Endothelial cell of umbilical vein (primary cell): ENCODE data around the gene DPH1. TPM values are rescaled to one million over a fixed set of nuclear protein-coding genes. Genes with fewer than 3 reads are reported as not detected.

Experiments
- BruUV-seq: library from RNA; stranded (reverse); fragments of 400-500 nt; replicated peaks from 2 replicates; lab custom pipeline; 2021; lab: Mats Ljungman, UMichigan
- CTCF ChIA-PET: fragments of 300-600, 350-600 bp; sonication (Branson Sonifier 250); formaldehyde crosslinking; loops from one replicate; lab custom pipeline; 2021; ENCODE audit warnings: antibody characterized with exemption, inconsistent platforms; lab: Charles Lee
- POLR2A ChIA-PET: fragments of 300-600, 350-600 bp; sonication (Branson Sonifier 250); formaldehyde crosslinking; loops from one replicate; lab custom pipeline; 2021; ENCODE audit warnings: antibody characterized with exemption, inconsistent platforms; lab: Charles Lee
- DNase-seq: peaks from one replicate; pipeline ENCODE4 v3.0.0-alpha.2; 2011; ENCODE audit warnings: low read depth, low spot score
- FAIRE-seq: peaks from 2 replicates; lab custom pipeline; 2011; peaks lifted over from hg19 to GRCh38; lab: Jason Lieb, UNC
- H2AFZ ChIP-seq: 2 replicates; pipeline ENCODE4 v1.6.0; 2012; ENCODE audit warnings: low read depth, low read length, control low read depth, inconsistent platforms
- H3K27ac ChIP-seq: 2 replicates; pipeline ENCODE4 v1.5.1; 2011; ENCODE audit warnings: low read depth, mild to moderate bottlenecking, control low read depth, low read length, moderate library complexity; ENCODE audit not compliant: insufficient read depth
- H3K27me3 ChIP-seq, 2 experiments: 2 replicates each; pipeline versions ENCODE4 v1.6.0 to v1.6.1; 2011; ENCODE audit warnings: low read length in 2 of 2, mixed read lengths in 1 of 2; ENCODE audit not compliant: control insufficient read depth in 2 of 2, insufficient read depth in 2 of 2
- H3K36me3 ChIP-seq, 2 experiments: 2 replicates in 1 of 2; 3 replicates in 1 of 2; pipeline ENCODE4 v1.5.1; 2011; ENCODE audit warnings: low read length in 2 of 2, mild to moderate bottlenecking in 1 of 2, moderate library complexity in 1 of 2; ENCODE audit not compliant: control insufficient read depth in 2 of 2, insufficient read depth in 2 of 2; ENCODE audit errors: extremely low read depth in 1 of 2
- H3K4me1 ChIP-seq: 3 replicates; pipeline ENCODE4 v1.5.1; 2011; ENCODE audit warnings: mild to moderate bottlenecking, low read length; ENCODE audit not compliant: control insufficient read depth, insufficient read depth; ENCODE audit errors: extremely low read depth
- H3K4me2 ChIP-seq: 2 replicates; pipeline ENCODE4 v1.6.1; 2011; ENCODE audit warnings: low read length, control low read depth, mixed read lengths; ENCODE audit not compliant: insufficient read depth
- H3K4me3 ChIP-seq, 3 experiments: fragments of 200-600 bp in 1 of 3; sonication (generic), shearing (Covaris generic) in 1 of 3; replicated peaks in 1 of 3; 2 replicates each; pipeline ENCODE4 v1.5.1; 2011 to 2016; ENCODE audit warnings: control low read depth in 3 of 3, low read length in 3 of 3, mild to moderate bottlenecking in 2 of 3, inconsistent platforms in 1 of 3, low read depth in 1 of 3, moderate library complexity in 1 of 3; ENCODE audit not compliant: insufficient read depth in 1 of 3
- H3K79me2 ChIP-seq: 2 replicates; pipeline ENCODE4 v1.6.0; 2012; ENCODE audit warnings: low read length, inconsistent platforms; ENCODE audit not compliant: control insufficient read depth, insufficient read depth
- H3K9ac ChIP-seq: replicated peaks from 2 replicates; pipeline ENCODE3; 2011; ENCODE audit warnings: low read length, control low read depth; ENCODE audit not compliant: insufficient read depth; ENCODE audit errors: extremely low read depth
- H3K9me1 ChIP-seq: replicated peaks from 3 replicates; pipeline ENCODE4 v1.6.0; 2011; ENCODE audit warnings: mild to moderate bottlenecking, low read length; ENCODE audit not compliant: control insufficient read depth, insufficient read depth; ENCODE audit errors: extremely low read depth
- H3K9me3 ChIP-seq: replicated peaks from 2 replicates; pipeline ENCODE4 v1.5.1; 2012; ENCODE audit warnings: low read length, inconsistent platforms; ENCODE audit not compliant: control insufficient read depth, insufficient read depth
- H4K20me1 ChIP-seq: replicated peaks from 2 replicates; pipeline ENCODE3; 2011; ENCODE audit warnings: mild to moderate bottlenecking, low read length; ENCODE audit not compliant: control insufficient read depth, insufficient read depth; ENCODE audit errors: extremely low read depth
- CTCF ChIP-seq, 2 donors: IDR thresholded peaks; 1 replicate in 1 of 2; 2 replicates in 1 of 2; pipeline ENCODE4 v1.5.1; 2011; ENCODE audit warnings: low read length in 2 of 2, mild to moderate bottlenecking in 2 of 2, moderate library complexity in 2 of 2, control low read depth in 1 of 2, inconsistent platforms in 1 of 2, low read depth in 1 of 2; ENCODE audit not compliant: insufficient read depth in 1 of 2; ENCODE audit errors: extremely low read depth in 1 of 2
- EZH2 ChIP-seq: IDR thresholded peaks from 2 replicates; pipeline ENCODE4 v1.6.1; 2012; ENCODE audit warnings: borderline replicate concordance, low read depth, mild to moderate bottlenecking, moderate library complexity, low read length, inconsistent platforms; ENCODE audit not compliant: severe bottlenecking
- FOS ChIP-seq: IDR thresholded peaks from 2 replicates; pipeline ENCODE4 v1.6.1; 2011; ENCODE audit warnings: mild to moderate bottlenecking, low read length, moderate library complexity, borderline replicate concordance; ENCODE audit not compliant: insufficient read depth
- GATA2 ChIP-seq: IDR thresholded peaks from 2 replicates; pipeline ENCODE4 v1.7.0; 2011; ENCODE audit warnings: low read depth, mild to moderate bottlenecking, moderate library complexity, mixed read lengths, low read length; ENCODE audit not compliant: insufficient read length, insufficient read depth
- JUN ChIP-seq: IDR thresholded peaks from 2 replicates; pipeline ENCODE4 v1.6.1; 2011; ENCODE audit warnings: borderline replicate concordance, low read depth; ENCODE audit not compliant: insufficient read length, insufficient read depth
- MAX ChIP-seq: IDR thresholded peaks from 2 replicates; pipeline ENCODE4 v1.6.1; 2011; ENCODE audit not compliant: insufficient read depth, insufficient read length
- MYC ChIP-seq: IDR thresholded peaks from one replicate; pipeline ENCODE4 v1.6.1; 2011; ENCODE audit warnings: mild to moderate bottlenecking, low read depth, low read length
- POLR2A ChIP-seq: IDR thresholded peaks from 2 replicates; pipeline ENCODE4 v1.6.1; 2012; ENCODE audit warnings: low read depth, mild to moderate bottlenecking, control low read depth, low read length
- POLR2AphosphoS5 ChIP-seq: IDR thresholded peaks from 2 replicates; pipeline ENCODE4 v1.6.1; 2012; ENCODE audit warnings: low read depth, mild to moderate bottlenecking, control low read depth, low read length, moderate library complexity; ENCODE audit not compliant: insufficient read depth
- dilution Hi-C: fragments of 300-500 bp; cut with MboI; formaldehyde crosslinking; loops from one replicate; pipeline ENCODE4 v1.15.0; 2019; ENCODE audit warnings: low sequenced_read_pairs; ENCODE audit not compliant: extremely low pct_ligation_motif_present
- intact Hi-C: fragments of 100-400 bp; cut with micrococcal nuclease; formaldehyde crosslinking; loops from one replicate; pipeline ENCODE4 v1.10.0; 2022
- polyA plus RNA-seq, 4 experiments: library from polyadenylated mRNA; depleted of rRNA in 3 of 4; stranded (reverse) in 3 of 4; unstranded in 1 of 4; fragments of >200 nt; gene quantifications; 2 replicates each; pipeline versions ENCODE4 v1.2.1 to v1.2.3, GENCODE V29; 2011 to 2012; ENCODE audit warnings: missing spikeins in 1 of 4
- total RNA-seq: library from RNA; stranded (reverse); gene quantifications from 2 replicates; pipeline ENCODE4 v1.2.3, GENCODE V29; 2021

Gene DPH1
- total and polyA plus RNA-seq, 2 donors (not counting 3 experiments of a cell fraction or from before 2014, with no cell fraction given) = 37.8 to 45.6 TPM

DNA sequence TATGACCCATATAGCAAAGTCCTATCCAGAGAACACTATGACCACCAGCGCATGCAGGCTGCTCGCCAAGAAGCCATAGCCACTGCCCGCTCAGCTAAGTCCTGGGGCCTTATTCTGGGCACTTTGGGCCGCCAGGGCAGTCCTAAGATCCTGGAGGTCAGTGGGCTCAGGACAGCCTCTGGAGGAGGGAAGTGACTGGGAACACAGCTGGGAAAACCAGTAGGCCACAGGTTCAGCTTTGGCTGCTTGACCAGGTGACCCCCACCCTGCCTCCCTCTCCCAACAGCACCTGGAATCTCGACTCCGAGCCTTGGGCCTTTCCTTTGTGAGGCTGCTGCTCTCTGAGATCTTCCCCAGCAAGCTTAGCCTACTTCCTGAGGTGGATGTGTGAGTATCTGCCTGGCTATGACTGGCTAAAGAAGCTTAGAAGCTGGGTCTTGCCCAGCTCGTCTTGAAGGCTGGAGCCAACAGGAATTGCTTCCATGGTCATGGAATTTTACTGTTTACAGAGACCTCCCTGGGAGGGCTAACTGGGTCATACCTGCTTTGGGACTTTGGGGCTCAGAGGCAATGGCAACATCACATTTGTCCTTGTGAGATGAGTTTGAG is 10.4 kb downstream of the DPH1 start:
- peaks cover 7% of the 10 kb centered on the region for H3K4me1 ChIP-seq
- TF ChIP-seq JUN (no peak), MYC (no peak), POLR2A (no peak), MAX (no peak), GATA2 (no peak), EZH2 (no peak), POLR2AphosphoS5 (no peak), CTCF (IDR thresholded peaks at IDR 0.05; ENCODE audit: extremely low read depth in 1 of 2, insufficient read depth in 1 of 2, low read depth in 1 of 2, low read length in 2 of 2) (no peak), FOS (no peak)
- no peak for FAIRE-seq
- ChIA-PET POLR2A (no interaction called here), CTCF (interaction anchor here (1.0 to 2.7 kb wide), 4 partner anchors 14 to 313 kb away, joined by 3 to 20 read pairs (median 4); no protein-coding TSS in a partner anchor)
- peaks cover 8 to 29% of the 10 kb centered on the region in 2 experiments for H3K36me3 ChIP-seq
- dilution Hi-C loops = no loop called here
- no peak overlapping the region for H3K9ac ChIP-seq
- no peak overlapping the region for H3K4me2 ChIP-seq
- no peaks in the 10 kb centered on the region for H3K27me3 ChIP-seq
- H2AFZ ChIP-seq = no peak overlapping the region
- intact Hi-C loops = no loop called here
- BruUV-seq = no TSS peak
- H4K20me1 ChIP-seq = no peaks in the 10 kb centered on the region
- H3K9me1 ChIP-seq = no peaks in the 10 kb centered on the region
- no peak for DNase-seq
- no peak overlapping the region for H3K4me3 ChIP-seq
- H3K27ac ChIP-seq = no peak overlapping the region
- H3K9me3 ChIP-seq = no peaks in the 10 kb centered on the region
- peaks cover 17% of the 10 kb centered on the region for H3K79me2 ChIP-seq
